NCI-H345 treated with DMSO at 0.1 percent for 48 hours (cell line): ENCODE results near the gene NLGN1.

Source experiments
- DNase-seq: peaks from one replicate; lab custom pipeline; 2025; ENCODE audit not compliant: unreplicated experiment; lab: John Stamatoyannopoulos, UW

Gene NLGN1

DNA sequence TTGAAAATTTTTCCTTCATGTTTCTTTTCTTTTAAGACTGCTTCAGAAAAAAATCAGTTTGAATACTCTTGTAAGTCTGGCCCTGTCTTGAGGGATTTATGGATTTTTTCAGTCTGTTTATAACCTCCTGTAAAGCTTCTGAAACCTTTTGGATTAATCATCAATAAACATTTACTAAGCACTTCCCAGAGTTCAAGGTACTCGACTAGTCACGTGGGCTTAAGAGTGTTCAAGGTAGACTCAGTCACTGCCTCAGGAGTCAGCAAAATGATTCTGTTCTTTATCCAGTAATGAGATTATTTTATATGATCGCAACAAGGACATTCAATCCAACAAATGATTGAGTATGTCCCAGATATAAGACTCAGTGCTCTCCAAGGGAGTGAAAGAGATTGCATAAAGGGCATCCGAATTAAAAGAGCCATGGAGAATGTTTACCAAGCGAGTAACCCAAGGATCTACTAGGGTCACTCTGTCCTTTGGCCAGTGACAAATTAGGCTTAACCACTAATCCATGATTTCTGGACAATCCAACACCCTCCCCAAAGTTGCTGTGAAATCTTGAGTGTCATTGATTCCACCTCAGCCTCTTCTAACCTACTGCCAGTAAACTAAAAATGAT is 735.0 kb downstream of the NLGN1 start:
- DNase-seq: no peak

GRCh38 chr3:174146008-174146407 is 748.5 kb downstream of the NLGN1 start:
- no peak for DNase-seq

- DNase-seq: no peak
Measured at GRCh38 chr3:174147798-174148197, 750.3 kb downstream of the NLGN1 start.

GRCh38 chr3:174153871-174154270 is 756.3 kb downstream of the NLGN1 start:
- DNase-seq: no peak

GRCh38 chr3:174156200-174156599 is 758.7 kb downstream of the NLGN1 start:
- DNase-seq: no peak

DNA sequence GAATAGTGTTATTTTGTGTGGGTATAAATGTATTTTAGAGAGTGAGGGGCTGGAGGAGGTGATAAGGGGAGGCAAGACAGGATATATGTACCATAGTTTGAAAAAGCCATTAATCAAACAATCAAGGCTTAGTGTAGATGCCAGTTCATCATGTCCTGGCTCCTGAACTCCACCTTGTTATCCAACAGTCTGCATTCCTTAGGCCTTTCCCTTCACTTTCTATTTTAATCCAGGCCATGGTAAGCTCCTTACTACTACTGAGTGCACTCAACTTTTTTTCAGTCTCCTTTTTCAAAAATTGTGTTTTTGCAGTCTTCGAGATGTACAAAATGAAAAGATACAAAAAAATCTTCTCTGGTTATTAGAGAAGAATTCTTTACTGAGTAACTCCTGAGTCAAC is 761.1 kb downstream of the NLGN1 start:
- DNase-seq: no peak

DNA sequence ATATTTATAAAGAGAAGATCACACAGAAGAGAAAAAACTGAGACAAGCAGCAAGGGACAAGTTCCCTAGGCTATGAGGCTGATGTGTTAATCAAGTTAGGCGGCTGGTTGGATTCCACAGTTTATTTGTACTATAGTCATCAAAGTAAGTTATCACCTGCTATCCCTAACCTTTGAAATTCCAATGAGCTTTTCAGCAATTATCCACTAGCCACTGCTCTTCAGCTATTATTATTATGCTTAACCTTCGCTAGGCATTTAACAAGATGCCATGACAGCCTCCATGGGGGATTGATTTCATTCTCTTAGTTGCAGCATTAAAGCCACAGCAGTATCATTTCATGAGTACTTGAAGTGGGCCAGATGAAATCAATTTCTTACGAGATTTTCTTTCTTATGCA is 762.1 kb downstream of the NLGN1 start:
- DNase-seq: no peak

DNA sequence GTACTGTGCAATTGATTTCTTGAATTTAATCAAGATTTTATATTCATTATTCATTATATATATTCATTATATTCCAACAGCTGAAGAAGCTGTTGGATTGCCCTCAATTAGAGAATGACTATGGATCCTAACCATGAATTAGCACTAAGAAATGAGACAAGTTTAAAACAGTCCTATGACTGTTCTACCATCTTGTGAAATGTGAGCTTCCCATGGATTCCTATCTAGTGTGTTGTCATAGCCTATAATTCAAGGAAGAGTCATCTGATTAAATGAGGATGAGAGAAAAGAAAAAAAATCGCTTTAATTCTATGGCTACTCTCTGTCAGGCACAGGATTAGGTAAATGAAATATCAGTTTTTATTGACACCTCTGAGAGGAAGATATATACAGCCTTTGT is 765.0 kb downstream of the NLGN1 start:
- DNase-seq: no peak

DNA sequence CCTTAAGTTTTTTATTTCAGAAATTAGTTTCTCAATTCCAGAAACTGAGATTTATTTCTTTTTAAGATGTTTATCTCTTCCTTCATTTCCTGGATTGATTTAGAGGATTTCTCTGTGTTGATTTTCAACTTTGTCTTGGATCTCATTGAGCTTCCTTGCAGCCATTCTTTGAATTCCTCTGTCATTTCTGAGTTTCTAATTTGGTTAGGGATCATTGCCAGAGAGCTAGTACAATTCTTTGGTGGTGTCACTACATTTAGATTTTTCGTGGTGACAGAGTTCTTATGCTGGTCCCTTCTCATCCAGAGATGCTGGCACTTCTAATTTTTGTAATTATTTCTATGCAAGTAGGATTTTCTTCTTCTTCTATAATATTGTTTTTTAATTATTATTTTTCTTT is 770.5 kb downstream of the NLGN1 start:
- DNase-seq: no peak

DNA sequence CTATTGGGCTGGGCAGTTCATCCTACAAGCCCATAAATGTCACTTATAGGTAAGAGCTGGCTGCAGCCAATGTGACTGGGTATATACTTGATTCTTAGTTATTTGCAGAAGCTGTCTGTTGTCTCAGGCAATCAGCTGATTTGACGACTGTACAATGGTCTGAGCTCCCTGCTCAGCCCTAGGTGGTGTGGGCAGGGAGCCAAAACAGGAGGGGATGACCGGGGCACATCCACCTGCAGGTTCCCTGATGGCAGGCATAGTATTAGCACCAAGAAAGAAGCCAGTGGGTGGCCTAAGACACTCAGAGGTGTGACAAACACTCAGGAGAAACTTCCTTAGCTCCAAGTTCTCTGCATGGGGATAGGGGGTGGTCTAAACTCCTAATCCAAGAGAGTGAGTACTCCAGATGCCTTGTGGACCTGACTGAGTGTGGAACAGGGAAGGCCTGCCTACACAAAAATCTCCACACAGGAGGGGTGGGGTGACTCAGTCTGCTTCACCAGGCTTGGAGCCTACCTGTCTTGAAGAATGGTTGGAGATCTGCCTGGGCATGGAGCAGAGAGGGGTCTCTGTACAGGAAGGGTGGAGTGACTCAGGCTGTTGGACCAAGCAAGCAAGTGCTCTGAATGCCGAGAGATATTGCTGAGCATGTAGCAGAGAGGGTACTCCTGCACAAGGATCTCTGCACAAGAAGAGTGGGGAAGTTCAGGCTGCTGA is 771.2 kb downstream of the NLGN1 start:
- DNase-seq: no peak

- DNase-seq: no peak
Measured at GRCh38 chr3:174169736-174170135, 772.2 kb downstream of the NLGN1 start.

DNA sequence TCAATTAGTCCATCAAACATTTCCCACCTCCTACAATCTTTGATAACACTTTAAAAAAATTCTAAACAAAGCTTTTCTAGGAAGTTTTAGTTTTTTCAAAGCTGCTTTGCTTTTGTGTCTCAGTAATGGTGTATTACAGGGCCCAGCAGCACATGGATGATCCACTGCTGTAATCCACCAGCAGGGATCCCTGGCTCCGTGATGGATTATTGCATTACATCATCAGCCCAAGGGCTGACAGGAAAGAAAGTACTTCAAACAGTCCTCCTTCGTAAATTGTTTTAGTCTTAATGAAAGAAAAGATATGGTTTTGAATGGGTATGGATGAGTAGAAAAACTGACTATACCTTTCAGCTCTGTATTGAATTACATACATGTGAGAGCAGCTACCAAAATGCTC is 772.7 kb downstream of the NLGN1 start:
- DNase-seq: no peak

GRCh38 chr3:174186377-174186989 is 788.9 kb downstream of the NLGN1 start:
- DNase-seq: no peak

DNA sequence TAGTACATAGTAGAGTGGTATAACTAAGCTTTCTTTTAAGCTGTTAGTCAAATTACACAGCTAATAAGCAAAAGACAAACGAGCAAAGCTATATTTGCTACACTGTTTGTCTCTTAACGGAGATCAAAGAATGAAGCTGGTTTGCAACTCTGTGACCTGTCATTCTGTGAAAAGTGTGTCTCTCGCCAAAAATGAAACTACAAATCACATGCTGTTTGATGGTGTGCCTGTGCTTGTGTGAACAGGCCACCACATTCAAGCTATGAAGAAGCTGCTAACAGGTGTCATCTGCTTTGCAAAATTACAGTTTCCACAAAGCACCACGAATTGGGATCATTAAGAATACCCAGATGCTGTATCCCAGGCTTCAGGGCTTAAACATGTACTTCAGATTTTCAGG is 793.8 kb downstream of the NLGN1 start:
- DNase-seq: no peak

DNA sequence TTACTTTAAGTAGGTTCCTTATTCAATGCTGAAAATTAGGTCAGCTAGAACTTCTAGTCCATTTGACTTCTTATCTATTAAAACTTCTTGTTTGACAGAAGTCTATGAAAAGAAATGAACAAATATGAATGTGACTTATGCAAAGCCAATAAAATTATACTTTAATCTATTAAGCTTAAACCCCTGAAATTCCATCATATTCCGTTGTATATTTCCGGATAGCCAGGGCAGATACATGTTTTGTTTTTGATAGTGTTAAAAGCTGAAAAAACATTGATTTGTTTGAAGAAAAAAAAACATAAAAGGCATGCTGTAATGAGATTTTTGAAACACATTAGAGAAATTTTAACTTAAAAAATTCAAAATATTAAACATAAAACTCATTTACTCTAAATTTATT is 794.4 kb downstream of the NLGN1 start:
- no peak for DNase-seq

DNA sequence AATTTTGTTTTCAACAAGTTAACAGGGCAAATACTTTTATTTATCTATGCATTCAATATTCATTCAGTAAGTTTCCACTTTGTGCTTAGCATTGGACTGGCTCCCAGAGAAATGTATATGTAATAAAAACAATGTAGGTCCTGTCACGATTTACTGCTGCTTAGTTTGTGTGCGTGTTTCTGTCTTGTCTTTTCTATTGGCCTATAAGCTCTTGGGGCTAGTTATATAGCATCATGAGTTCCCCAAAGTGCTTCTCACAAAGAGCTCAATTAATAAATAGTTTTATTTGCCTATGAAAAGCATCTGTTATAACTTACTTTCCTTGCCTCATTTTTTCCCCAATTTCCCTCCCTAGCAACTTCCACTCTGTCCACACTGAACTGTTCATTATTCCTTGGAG is 794.9 kb downstream of the NLGN1 start:
- no peak for DNase-seq

DNA sequence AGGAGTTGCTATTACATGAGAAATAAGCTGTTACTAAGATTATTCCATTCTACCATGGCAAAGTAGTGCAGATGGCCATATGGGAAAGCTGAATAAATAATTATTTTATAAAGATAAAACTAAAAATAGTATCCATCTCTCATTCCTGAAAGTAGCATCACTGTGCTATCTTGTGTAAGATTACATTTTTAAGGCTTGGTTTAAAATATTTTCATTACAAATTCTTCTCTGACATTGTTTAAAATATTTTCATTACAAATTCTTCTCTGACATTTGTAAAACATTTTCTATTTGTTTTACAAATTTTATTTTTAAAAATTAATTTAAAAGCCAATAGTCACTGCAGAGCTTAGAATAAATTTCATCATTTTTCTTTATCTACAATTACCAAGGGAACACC is 796.1 kb downstream of the NLGN1 start:
- no peak for DNase-seq

DNA sequence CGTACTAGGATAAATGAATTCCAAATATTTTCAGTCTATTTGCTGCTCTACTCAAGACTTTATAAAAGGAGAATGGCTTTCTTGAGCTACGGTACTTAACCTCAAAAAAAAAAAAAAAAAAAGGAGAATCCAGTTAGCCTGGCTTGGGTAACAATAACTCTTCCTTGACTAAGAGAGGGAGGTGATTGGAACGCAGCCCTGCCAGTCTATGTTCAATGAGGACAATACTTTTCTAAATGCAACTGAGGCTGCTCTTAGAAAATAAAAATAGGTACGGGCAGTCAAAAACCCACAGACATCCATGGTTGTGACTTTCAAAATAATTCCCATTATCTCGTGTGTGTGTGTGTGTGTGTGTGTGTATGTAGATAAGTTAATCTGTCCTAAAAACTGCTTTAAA is 799.9 kb downstream of the NLGN1 start:
- DNase-seq: no peak

- DNase-seq: no peak
Measured at GRCh38 chr3:174198199-174198598, 800.7 kb downstream of the NLGN1 start.

DNA sequence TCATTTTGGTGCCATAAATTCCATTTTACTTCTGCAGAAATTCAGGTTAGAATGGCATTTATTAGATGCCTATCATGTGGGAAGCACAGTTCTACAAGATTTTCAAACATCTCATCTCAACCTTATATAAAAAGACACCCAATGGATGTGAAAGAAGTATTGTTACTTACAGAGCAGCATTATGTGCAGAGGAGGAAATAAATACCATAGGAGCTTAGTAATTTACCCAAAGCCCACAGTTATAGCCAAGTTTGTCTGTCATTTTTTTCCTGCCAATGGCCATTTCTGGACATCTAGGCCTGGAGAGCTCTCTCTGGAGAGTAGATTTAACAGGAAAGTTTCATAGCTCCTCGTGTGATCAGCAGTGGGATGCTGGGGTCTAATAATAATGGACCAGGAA is 802.2 kb downstream of the NLGN1 start:
- no peak for DNase-seq

DNA sequence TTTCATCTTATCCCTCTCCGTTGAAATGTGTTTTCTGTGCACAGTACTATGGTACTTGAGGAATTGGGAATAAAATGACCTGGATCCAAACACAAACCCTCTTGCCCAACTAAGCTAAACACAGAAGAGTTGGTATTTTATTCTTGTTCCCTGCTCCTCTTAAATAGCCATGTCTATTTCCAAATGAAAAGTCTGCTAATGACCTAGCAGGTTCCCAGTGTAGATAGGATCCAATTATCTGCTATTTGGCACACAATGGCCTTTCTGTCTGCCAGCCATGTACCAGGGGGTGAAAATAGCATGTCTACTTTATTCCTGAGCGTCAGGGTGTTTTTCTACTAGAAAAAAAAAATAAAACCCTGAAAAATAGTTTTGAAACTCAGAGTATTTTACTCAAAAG is 804.6 kb downstream of the NLGN1 start:
- no peak for DNase-seq

DNA sequence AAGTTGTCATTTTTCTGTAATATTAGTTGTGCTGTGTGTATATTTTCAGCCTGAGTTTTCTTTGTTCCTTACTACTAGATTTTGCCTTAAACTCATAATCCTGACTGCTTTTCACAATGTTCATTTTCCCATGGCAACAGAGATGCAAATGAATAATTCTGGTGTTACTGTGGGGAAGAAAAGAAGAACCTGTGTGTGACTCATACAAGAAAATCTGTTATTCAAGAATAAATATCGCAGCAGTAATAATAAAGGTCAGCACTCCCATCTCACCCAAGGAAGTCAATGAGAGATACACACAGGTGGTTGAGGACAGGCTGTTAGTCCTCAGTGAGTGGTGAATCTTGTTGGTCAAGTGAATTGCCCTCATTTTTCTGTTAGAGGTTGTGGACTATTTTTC is 805.0 kb downstream of the NLGN1 start:
- no peak for DNase-seq

DNA sequence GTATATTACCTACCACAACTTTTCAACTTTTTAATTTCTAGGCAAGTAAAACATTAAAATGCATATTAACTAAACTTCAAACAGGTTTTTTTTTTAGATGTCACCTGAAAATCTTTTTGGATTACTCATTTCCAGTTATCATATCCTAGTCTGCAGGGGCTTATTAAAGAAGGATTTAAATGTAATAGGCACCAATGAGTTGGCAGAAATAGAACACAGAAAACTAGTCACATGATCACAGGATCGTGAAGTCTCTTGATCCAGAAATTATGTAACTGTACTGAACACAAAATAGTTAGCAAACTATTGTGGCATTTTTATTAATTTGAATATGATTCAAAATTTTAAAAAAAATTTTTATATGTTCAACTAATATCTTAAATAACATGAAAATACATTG is 807.2 kb downstream of the NLGN1 start:
- no peak for DNase-seq
